ENCODE measurements around the gene CLEC2L. TPM values are rescaled to one million over a fixed set of nuclear protein-coding genes. Genes with fewer than 3 reads are reported as not detected.

The CLEC2L gene
- total and polyA plus RNA-seq, 5 donors = not detected

DNA sequence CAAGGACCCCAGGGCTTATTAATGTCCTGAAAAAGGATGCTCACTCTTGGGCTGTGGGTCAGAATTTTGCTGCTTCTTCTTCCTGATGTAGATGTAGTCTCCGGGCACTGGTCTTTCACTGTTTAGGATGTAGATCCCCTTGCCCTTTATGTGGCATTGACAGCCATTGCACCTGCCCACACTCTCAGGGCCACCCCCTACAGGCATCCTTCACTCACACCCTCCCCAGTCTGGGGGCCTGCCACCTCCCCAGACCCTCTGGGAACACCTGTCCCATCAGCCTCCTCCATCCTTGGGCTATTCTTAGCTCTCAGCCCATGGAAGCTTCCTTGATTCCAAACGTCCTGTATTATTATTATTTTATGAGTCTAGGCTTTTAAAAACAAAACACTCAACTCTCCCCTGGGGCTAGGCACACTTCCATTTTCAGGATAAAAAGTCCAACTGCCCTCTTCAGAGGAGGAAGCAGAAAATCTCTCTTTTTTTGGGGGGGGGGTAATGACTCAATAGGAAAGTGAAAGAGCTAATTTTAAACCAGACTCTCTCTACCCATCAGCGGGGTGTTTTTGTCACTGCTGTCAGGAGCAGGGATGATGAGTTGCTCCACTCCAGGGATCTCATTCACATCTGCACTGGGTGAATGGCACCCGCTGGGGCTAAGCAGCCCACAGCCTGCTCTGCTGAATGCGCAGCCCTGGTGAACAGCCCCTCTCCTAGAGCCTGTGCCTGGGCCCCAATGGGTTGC is 28.5 kb upstream of the CLEC2L start:
- WGBS = 46% methylated on average over 5 of the region's 5 CpGs
- DNase-seq (no peak), ATAC-seq (no peak)
- Histone ChIP-seq H3K4me1 (ENCODE audit: control insufficient read depth, insufficient read depth, low read length) (no peaks in the 10 kb centered on the region), H3K27me3 (ENCODE audit: control insufficient read depth, insufficient read depth) (no peaks in the 10 kb centered on the region), H3K27ac (ENCODE audit: low read length) (no peak overlapping the region), H3K9me3 (ENCODE audit: control insufficient read depth, low read length) (peaks cover 3% of the 10 kb centered on the region), H3K4me3 (ENCODE audit: low read length) (no peak overlapping the region)
- intact Hi-C loops (cut with DNase I) = loop anchor here in 2 of 4 donors (5.0 kb wide), 2 partner anchors 507 to 512 kb away; no protein-coding TSS in a partner anchor

DNA sequence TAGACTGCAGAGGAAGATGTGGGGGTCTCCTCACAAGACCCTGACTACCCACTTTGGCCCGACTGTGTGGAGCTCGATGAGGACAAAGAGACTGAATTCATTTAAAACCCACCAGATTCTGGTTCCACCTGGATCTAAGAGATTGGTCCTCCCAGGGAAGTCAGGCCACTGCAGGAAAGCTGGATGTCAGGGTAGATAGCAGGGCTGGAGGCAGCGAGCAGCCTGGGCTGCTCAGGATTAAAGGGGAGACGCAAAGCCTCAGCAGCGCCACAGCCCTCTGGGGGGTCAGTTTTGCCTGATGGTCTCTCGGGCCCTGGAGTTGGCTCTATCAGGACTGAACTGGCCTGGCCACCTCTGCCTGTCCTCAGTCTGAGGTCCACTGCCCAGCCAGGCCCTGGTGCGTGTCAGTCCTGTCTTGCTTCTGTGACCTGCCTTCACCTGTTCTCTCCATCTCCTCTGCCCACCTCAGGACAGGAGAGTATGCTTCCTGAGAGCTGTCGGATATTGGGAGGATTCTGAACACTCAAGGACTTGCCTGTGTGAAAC is 27.8 kb upstream of the CLEC2L start:
- Histone ChIP-seq H3K27ac (ENCODE audit: low read length) (no peak overlapping the region), H3K9me3 (ENCODE audit: control insufficient read depth, low read length) (peaks cover 3% of the 10 kb centered on the region), H3K4me1 (ENCODE audit: control insufficient read depth, insufficient read depth, low read length) (no peaks in the 10 kb centered on the region), H3K27me3 (ENCODE audit: control insufficient read depth, insufficient read depth) (no peaks in the 10 kb centered on the region), H3K4me3 (ENCODE audit: low read length) (no peak overlapping the region)
- intact Hi-C loops (cut with DNase I) = loop anchor here in 2 of 4 donors (5.0 kb wide), 2 partner anchors 507 to 512 kb away; no protein-coding TSS in a partner anchor
- WGBS = 85% methylated on average over 8 of the region's 8 CpGs
- DNase-seq = no peak
- ATAC-seq = peak in 1 of 2 donors; percentile 19

- no peak overlapping the region for H3K27ac ChIP-seq (ENCODE audit: low read length)
- H3K27me3 ChIP-seq (ENCODE audit: control insufficient read depth, insufficient read depth) = no peaks in the 10 kb centered on the region
- intact Hi-C loops (cut with DNase I) = loop anchor here in 2 of 4 donors (5.0 kb wide), 2 partner anchors 506 to 511 kb away; no protein-coding TSS in a partner anchor
- peaks cover 3% of the 10 kb centered on the region for H3K9me3 ChIP-seq (ENCODE audit: control insufficient read depth, low read length)
- ATAC-seq (no peak), DNase-seq (no peak)
- H3K4me3 ChIP-seq (ENCODE audit: low read length) = no peak overlapping the region
- H3K4me1 ChIP-seq (ENCODE audit: control insufficient read depth, insufficient read depth, low read length) = no peaks in the 10 kb centered on the region
- 87% methylated on average over 10 of the region's 10 CpGs for WGBS
These were observed 27.0 kb upstream of the CLEC2L start for GRCh38 chr7:139496528-139496927.

- Histone ChIP-seq H3K4me1 (ENCODE audit: control insufficient read depth, insufficient read depth, low read length) (no peaks in the 10 kb centered on the region), H3K9me3 (ENCODE audit: control insufficient read depth, low read length) (no peaks in the 10 kb centered on the region), H3K27me3 (ENCODE audit: control insufficient read depth, insufficient read depth) (no peaks in the 10 kb centered on the region), H3K4me3 (ENCODE audit: low read length) (no peak overlapping the region), H3K27ac (ENCODE audit: low read length) (no peak overlapping the region)
- WGBS = 97% methylated on average over 7 of the region's 7 CpGs
- ATAC-seq = no peak
- no peak for DNase-seq
- intact Hi-C loops (cut with DNase I) = loop anchor here in 1 of 4 donors (5.0 kb wide), 1 partner anchor 502 kb away; no protein-coding TSS in a partner anchor
These were observed 22.7 kb upstream of the CLEC2L start for GRCh38 chr7:139500770-139501138.

GRCh38 chr7:139502226-139502625 is 21.3 kb upstream of the CLEC2L start:
- Histone ChIP-seq H3K9me3 (ENCODE audit: control insufficient read depth, low read length) (no peaks in the 10 kb centered on the region), H3K4me3 (ENCODE audit: low read length) (no peak overlapping the region), H3K27me3 (ENCODE audit: control insufficient read depth, insufficient read depth) (no peaks in the 10 kb centered on the region), H3K27ac (ENCODE audit: low read length) (no peak overlapping the region), H3K4me1 (ENCODE audit: control insufficient read depth, insufficient read depth, low read length) (no peaks in the 10 kb centered on the region)
- DNase-seq (no peak), ATAC-seq (no peak)
- WGBS = 90% methylated on average over 22 of the region's 22 CpGs
- intact Hi-C loops (cut with DNase I) = loop anchor here in 1 of 4 donors (5.0 kb wide), 1 partner anchor 500 kb away; no protein-coding TSS in a partner anchor

DNA sequence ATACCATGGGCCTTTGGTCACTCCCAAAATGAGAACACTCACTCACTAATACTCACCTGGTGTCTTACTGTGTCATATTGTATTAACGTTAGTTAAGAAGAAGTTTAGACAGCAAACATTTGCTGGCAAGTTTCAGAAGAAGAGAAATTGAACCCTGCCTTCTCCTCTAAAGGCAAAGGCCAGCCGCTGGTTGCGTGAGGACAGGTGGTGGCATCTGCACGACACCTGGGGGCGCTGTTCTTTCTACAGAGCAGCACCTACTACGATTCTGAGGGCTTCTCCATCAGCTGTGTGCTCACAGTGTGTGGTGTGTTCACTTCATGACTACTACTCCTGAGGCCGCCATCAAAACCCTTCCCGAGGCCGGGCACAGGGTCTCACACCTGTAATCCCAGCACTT is 17.9 kb upstream of the CLEC2L start:
- H3K4me1 ChIP-seq (ENCODE audit: control insufficient read depth, insufficient read depth, low read length) = no peaks in the 10 kb centered on the region
- ATAC-seq = no peak
- intact Hi-C loops (cut with DNase I) = no loop called here
- no peak overlapping the region for H3K27ac ChIP-seq (ENCODE audit: low read length)
- WGBS = 72% methylated on average over 9 of the region's 9 CpGs
- no peaks in the 10 kb centered on the region for H3K27me3 ChIP-seq (ENCODE audit: control insufficient read depth, insufficient read depth)
- no peaks in the 10 kb centered on the region for H3K9me3 ChIP-seq (ENCODE audit: control insufficient read depth, low read length)
- no peak overlapping the region for H3K4me3 ChIP-seq (ENCODE audit: low read length)
- DNase-seq = no peak

GRCh38 chr7:139509535-139509934 is 13.9 kb upstream of the CLEC2L start:
- DNase-seq (no peak), ATAC-seq (no peak)
- H3K4me3 ChIP-seq (ENCODE audit: low read length) = no peak overlapping the region
- no peaks in the 10 kb centered on the region for H3K27me3 ChIP-seq (ENCODE audit: control insufficient read depth, insufficient read depth)
- no peak overlapping the region for H3K27ac ChIP-seq (ENCODE audit: low read length)
- 97% methylated on average over 2 of the region's 2 CpGs for WGBS
- H3K4me1 ChIP-seq (ENCODE audit: control insufficient read depth, insufficient read depth, low read length) = no peaks in the 10 kb centered on the region
- intact Hi-C loops (cut with DNase I) = no loop called here
- H3K9me3 ChIP-seq (ENCODE audit: control insufficient read depth, low read length) = no peaks in the 10 kb centered on the region

GRCh38 chr7:139511315-139511714 is 12.2 kb upstream of the CLEC2L start:
- no peak overlapping the region for H3K4me3 ChIP-seq (ENCODE audit: low read length)
- intact Hi-C loops (cut with DNase I) = no loop called here
- H3K27ac ChIP-seq (ENCODE audit: low read length) = no peak overlapping the region
- no peaks in the 10 kb centered on the region for H3K4me1 ChIP-seq (ENCODE audit: control insufficient read depth, insufficient read depth, low read length)
- ATAC-seq = no peak
- no peaks in the 10 kb centered on the region for H3K27me3 ChIP-seq (ENCODE audit: control insufficient read depth, insufficient read depth)
- no peak for DNase-seq
- 72% methylated on average over 5 of the region's 5 CpGs for WGBS
- H3K9me3 ChIP-seq (ENCODE audit: control insufficient read depth, low read length) = no peaks in the 10 kb centered on the region

DNA sequence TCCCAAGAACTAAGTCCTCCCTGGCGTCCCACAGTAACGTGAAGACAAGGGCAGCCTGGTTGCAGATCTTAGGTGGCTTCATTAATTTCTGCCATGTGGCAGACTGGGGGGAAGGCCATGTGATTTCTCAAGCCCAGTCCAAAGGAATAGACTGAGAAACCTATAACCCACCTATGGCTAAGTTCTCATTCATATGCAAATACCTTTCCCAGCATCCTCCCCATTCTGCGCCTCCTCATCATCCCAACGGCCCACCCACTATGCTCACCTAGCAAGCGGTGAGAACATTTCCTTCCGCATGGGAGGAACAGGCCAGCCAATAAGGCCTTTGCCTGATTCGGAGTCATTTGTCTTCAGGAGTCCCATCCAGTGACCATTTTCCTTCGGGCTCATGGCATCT is 8.2 kb upstream of the CLEC2L start:
- 85% methylated on average over 8 of the region's 8 CpGs for WGBS
- Histone ChIP-seq H3K9me3 (ENCODE audit: control insufficient read depth, low read length) (no peaks in the 10 kb centered on the region), H3K27me3 (ENCODE audit: control insufficient read depth, insufficient read depth) (no peaks in the 10 kb centered on the region), H3K4me1 (ENCODE audit: control insufficient read depth, insufficient read depth, low read length) (no peaks in the 10 kb centered on the region), H3K27ac (ENCODE audit: low read length) (no peak overlapping the region), H3K4me3 (ENCODE audit: low read length) (no peak overlapping the region)
- intact Hi-C loops (cut with DNase I) = no loop called here
- DNase-seq = no peak
- no peak for ATAC-seq

DNA sequence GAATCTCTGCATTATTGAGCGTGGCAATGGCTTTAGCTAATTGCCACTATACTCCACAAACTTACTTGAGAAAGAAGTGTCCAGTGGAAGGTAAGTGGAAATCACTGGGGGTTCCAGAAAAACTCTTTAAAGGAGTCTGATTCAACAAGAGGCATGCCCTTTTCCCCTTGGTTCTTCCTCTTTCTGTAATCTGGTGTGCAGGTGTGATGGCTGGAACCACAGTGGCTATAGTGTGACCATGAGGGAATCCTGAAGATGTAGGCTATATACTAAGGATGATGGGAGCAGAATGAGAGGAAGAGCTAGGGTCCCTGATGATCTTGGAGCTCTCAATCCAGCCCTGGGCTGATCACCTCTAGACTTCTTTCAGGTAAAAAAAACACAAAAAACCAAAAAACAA is 2.0 kb upstream of the CLEC2L start:
- Histone ChIP-seq H3K9me3 (ENCODE audit: control insufficient read depth, low read length) (no peaks in the 10 kb centered on the region), H3K27ac (ENCODE audit: low read length) (no peak overlapping the region), H3K4me3 (ENCODE audit: low read length) (no peak overlapping the region), H3K4me1 (ENCODE audit: control insufficient read depth, insufficient read depth, low read length) (no peaks in the 10 kb centered on the region), H3K27me3 (ENCODE audit: control insufficient read depth, insufficient read depth) (no peaks in the 10 kb centered on the region)
- no peak for DNase-seq
- no peak for ATAC-seq
- WGBS = 93% methylated on average over 1 of the region's 1 CpG
- intact Hi-C loops (cut with DNase I) = no loop called here

DNA sequence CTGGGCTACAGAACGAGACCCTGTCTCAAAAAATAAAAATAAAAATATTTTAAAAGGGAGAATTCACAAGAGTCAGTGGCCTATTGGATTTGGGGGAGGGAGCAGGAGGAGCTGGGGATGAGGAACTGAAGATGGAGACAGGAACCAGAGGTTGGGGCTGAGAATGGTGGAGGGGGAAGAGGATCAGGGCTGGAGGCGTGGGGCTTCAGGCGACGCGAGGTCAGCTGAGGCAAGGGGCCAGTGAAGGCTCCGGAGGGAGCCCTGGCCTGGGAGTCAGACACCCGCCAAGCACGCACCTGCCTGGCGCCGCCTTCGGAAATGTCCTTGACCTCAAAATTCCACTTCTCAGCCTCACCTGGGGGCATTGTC is 671 bp upstream of the CLEC2L start:
- intact Hi-C loops (cut with DNase I) = no loop called here
- ATAC-seq (no peak), DNase-seq (no peak)
- WGBS = 24% methylated on average over 11 of the region's 11 CpGs
- no peaks in the 10 kb centered on the region for H3K27me3 ChIP-seq (ENCODE audit: control insufficient read depth, insufficient read depth)
- H3K27ac ChIP-seq (ENCODE audit: low read length) = no peak overlapping the region
- H3K4me3 ChIP-seq (ENCODE audit: low read length) = no peak overlapping the region
- H3K4me1 ChIP-seq (ENCODE audit: control insufficient read depth, insufficient read depth, low read length) = no peaks in the 10 kb centered on the region
- no peaks in the 10 kb centered on the region for H3K9me3 ChIP-seq (ENCODE audit: control insufficient read depth, low read length)
